PC-9 (cell line): ENCODE results near the gene RUNX1. TPM values are rescaled to one million over a fixed set of nuclear protein-coding genes. Genes with fewer than 3 reads are reported as not detected.

Experiments used
- BruUV-seq: library from RNA; stranded (reverse); fragments of 400-500 nt; replicated peaks from 2 replicates; lab custom pipeline; 2021; lab: Mats Ljungman, UMichigan
- CTCF ChIA-PET: fragments of 300-600 bp; sonication (Branson Sonifier 250); formaldehyde crosslinking; loops from one replicate; lab custom pipeline; 2022; ENCODE audit warnings: antibody characterized with exemption; lab: Charles Lee
- POLR2A ChIA-PET: fragments of 300-600 bp; sonication (Branson Sonifier 250); formaldehyde crosslinking; loops from one replicate; lab custom pipeline; 2022; ENCODE audit warnings: antibody characterized with exemption; ENCODE audit not compliant: unreplicated experiment; lab: Charles Lee
- DNase-seq, 2 experiments: peaks; one replicate each; pipeline versions ENCODE4 v3.0.0 to v3.0.0-alpha.2; 2015 to 2022; ENCODE audit warnings: mixed read lengths in 1 of 2
- H2AFZ ChIP-seq: fragments of 200-600 bp; sonication (generic); 2 replicates; pipeline ENCODE4 v1.8.1; 2017; ENCODE audit warnings: antibody characterized with exemption
- H3F3A ChIP-seq: fragments of 200-600 bp; sonication (generic); 2 replicates; pipeline ENCODE4 v1.8.1; 2017; ENCODE audit warnings: antibody characterized with exemption, mild to moderate bottlenecking, low read depth; ENCODE audit not compliant: insufficient read depth
- H3K27ac ChIP-seq: fragments of 200-600 bp; sonication (generic); 2 replicates; pipeline ENCODE4 v1.6.1; 2016; ENCODE audit warnings: mixed run types
- H3K27me3 ChIP-seq: fragments of 200-600 bp; sonication (generic); 2 replicates; pipeline ENCODE4 v1.6.1; 2016; ENCODE audit warnings: low read depth, mixed run types; ENCODE audit not compliant: insufficient read depth
- H3K36me3 ChIP-seq: fragments of 200-600 bp; sonication (generic); 2 replicates; pipeline ENCODE4 v1.6.1; 2016; ENCODE audit warnings: low read depth, mixed run types
- H3K4me1 ChIP-seq: fragments of 200-600 bp; sonication (generic); replicated peaks from 2 replicates; pipeline ENCODE4 v1.6.1; 2016; ENCODE audit warnings: mixed run types; ENCODE audit not compliant: insufficient read depth
- H3K4me2 ChIP-seq: fragments of 200-600 bp; sonication (generic); 2 replicates; pipeline ENCODE4 v1.6.1; 2017; ENCODE audit warnings: mixed run types
- H3K4me3 ChIP-seq: fragments of 200-600 bp; sonication (generic); 2 replicates; pipeline ENCODE4 v1.6.1; 2016; ENCODE audit warnings: mixed run types
- H3K79me2 ChIP-seq: fragments of 200-600 bp; sonication (generic); 2 replicates; pipeline ENCODE4 v1.6.1; 2017; ENCODE audit warnings: low read depth, mixed run types
- H3K9me2 ChIP-seq: fragments of 200-600 bp; sonication (generic); 2 replicates; pipeline ENCODE4 v1.8.1; 2017; ENCODE audit warnings: mild to moderate bottlenecking; ENCODE audit not compliant: insufficient read depth
- H3K9me3 ChIP-seq: fragments of 200-600 bp; sonication (generic); 2 replicates; pipeline ENCODE4 v1.8.1; 2016; ENCODE audit warnings: low read depth; ENCODE audit not compliant: insufficient read depth
- H4K20me1 ChIP-seq: fragments of 200-600 bp; sonication (generic); 2 replicates; pipeline ENCODE4 v1.8.1; 2017; ENCODE audit not compliant: insufficient read depth
- CTCF ChIP-seq: fragments of 200-600 bp; sonication (generic); conservative IDR thresholded peaks from 2 replicates; pipeline ENCODE4 v1.6.1; 2017; ENCODE audit warnings: mixed run types, antibody characterized with exemption, mild to moderate bottlenecking, moderate library complexity
- EZH2 ChIP-seq: fragments of 200-600 bp; sonication (generic); IDR thresholded peaks from 2 replicates; pipeline ENCODE4 v1.8.0; 2017; ENCODE audit warnings: antibody characterized with exemption, low read depth
- intact Hi-C: fragments of 100-400 bp; cut with micrococcal nuclease; formaldehyde crosslinking; loops from one replicate; pipeline ENCODE4 v1.10.0; 2022; ENCODE audit not compliant: unreplicated experiment
- total RNA-seq: library from RNA; stranded (reverse); gene quantifications from 2 replicates; pipeline ENCODE4 v1.2.3, GENCODE V29; 2021

Gene RUNX1
- total RNA-seq, 1 experiment from 2014 or later = 58.5 TPM

- no peak overlapping the region for H3K4me3 ChIP-seq
- peak in 1 of 2 experiments; percentile 54 for DNase-seq
- no peaks in the 10 kb centered on the region for H3K36me3 ChIP-seq
- H3F3A ChIP-seq = peaks cover 8% of the 10 kb centered on the region; the same call in 1 of the 2 replicates
- intact Hi-C loops = no loop called here
- TF ChIP-seq CTCF (no peak), EZH2 (no peak)
- CTCF ChIA-PET = no interaction called here
- no peak overlapping the region for H3K4me2 ChIP-seq
- POLR2A ChIA-PET = interaction anchor here (0.6 kb wide), 1 partner anchor 142 kb away, joined by 3 read pairs; no protein-coding TSS in a partner anchor
- no peak overlapping the region for H2AFZ ChIP-seq
- peaks cover 6% of the 10 kb centered on the region; the same call in 1 of the 2 replicates for H3K9me3 ChIP-seq
- BruUV-seq = no TSS peak
- H3K27ac ChIP-seq = peak overlapping the region; percentile 57
- no peaks in the 10 kb centered on the region for H3K27me3 ChIP-seq
- no peaks in the 10 kb centered on the region for H3K79me2 ChIP-seq
- no peaks in the 10 kb centered on the region for H4K20me1 ChIP-seq
- H3K4me1 ChIP-seq = peaks cover 18% of the 10 kb centered on the region
- no peaks in the 10 kb centered on the region for H3K9me2 ChIP-seq
Measured at GRCh38 chr21:35084869-35085268, 35.8 kb upstream of the RUNX1 start.

- TF ChIP-seq EZH2 = no peak
- TF ChIP-seq CTCF = no peak
- no peak overlapping the region for H3K27ac ChIP-seq
- DNase-seq = no peak
- peaks cover 6% of the 10 kb centered on the region; the same call in 1 of the 2 replicates for H3K9me3 ChIP-seq
- intact Hi-C loops = no loop called here
- H3K4me1 ChIP-seq = peaks cover 18% of the 10 kb centered on the region
- no peak overlapping the region for H3K4me2 ChIP-seq
- H3F3A ChIP-seq = peaks cover 8% of the 10 kb centered on the region; the same call in 1 of the 2 replicates
- CTCF ChIA-PET = no interaction called here
- no peak overlapping the region for H3K4me3 ChIP-seq
- H3K36me3 ChIP-seq = no peaks in the 10 kb centered on the region
- no TSS peak for BruUV-seq
- H4K20me1 ChIP-seq = no peaks in the 10 kb centered on the region
- H3K79me2 ChIP-seq = no peaks in the 10 kb centered on the region
- POLR2A ChIA-PET = no interaction called here
- H3K9me2 ChIP-seq = no peaks in the 10 kb centered on the region
- H2AFZ ChIP-seq = no peak overlapping the region
- no peaks in the 10 kb centered on the region for H3K27me3 ChIP-seq
Measured at GRCh38 chr21:35083246-35083645, 34.1 kb upstream of the RUNX1 start.

GRCh38 chr21:35081861-35082260 is 32.8 kb upstream of the RUNX1 start:
- H3K36me3 ChIP-seq = no peaks in the 10 kb centered on the region
- H3K27ac ChIP-seq = no peak overlapping the region
- no peak overlapping the region for H3K4me3 ChIP-seq
- no peaks in the 10 kb centered on the region for H3K27me3 ChIP-seq
- H3K4me2 ChIP-seq = no peak overlapping the region
- intact Hi-C loops = no loop called here
- peaks cover 8% of the 10 kb centered on the region; the same call in 1 of the 2 replicates for H3F3A ChIP-seq
- peaks cover 16% of the 10 kb centered on the region for H3K4me1 ChIP-seq
- POLR2A ChIA-PET = no interaction called here
- H2AFZ ChIP-seq = no peak overlapping the region
- H3K79me2 ChIP-seq = no peaks in the 10 kb centered on the region
- H3K9me2 ChIP-seq = no peaks in the 10 kb centered on the region
- TF ChIP-seq EZH2 = no peak
- CTCF ChIA-PET = no interaction called here
- peaks cover 6% of the 10 kb centered on the region; the same call in 1 of the 2 replicates for H3K9me3 ChIP-seq
- no peak for DNase-seq
- no peaks in the 10 kb centered on the region for H4K20me1 ChIP-seq
- no TSS peak for BruUV-seq

GRCh38 chr21:35079181-35079580 is 30.1 kb upstream of the RUNX1 start:
- intact Hi-C loops = no loop called here

More at GRCh38 chr21:35079181-35079580, 30.1 kb upstream of the RUNX1 start:
- no peak for DNase-seq
- Histone ChIP-seq H3K4me2 (no peak overlapping the region), H3F3A (no peaks in the 10 kb centered on the region), H2AFZ (no peak overlapping the region), H3K27me3 (no peaks in the 10 kb centered on the region), H3K79me2 (no peaks in the 10 kb centered on the region), H3K36me3 (no peaks in the 10 kb centered on the region), H3K27ac (no peak overlapping the region), H3K4me1 (no peaks in the 10 kb centered on the region), H4K20me1 (no peaks in the 10 kb centered on the region), H3K9me2 (no peaks in the 10 kb centered on the region), H3K4me3 (no peak overlapping the region), H3K9me3 (peaks cover 6% of the 10 kb centered on the region; the same call in 1 of the 2 replicates)
- ChIA-PET POLR2A (no interaction called here), CTCF (no interaction called here)
- no TSS peak for BruUV-seq
- TF ChIP-seq EZH2 (no peak), CTCF (no peak)
